Suprapubic skin (tissue), 4 donors: Measurements from ENCODE around the gene C19orf38. TPM values are rescaled to one million over a fixed set of nuclear protein-coding genes. Genes with fewer than 3 reads are reported as not detected.
"Not testable (repeated sequence)": the region's sequence is repeated elsewhere in the genome, so short reads cannot be mapped to it uniquely, and the experiment has no call there.

Source experiments
- DNase-seq, 2 donors: peaks; one replicate each; pipeline ENCODE4 v3.0.0-alpha.2; 2019; ENCODE audit warnings: low spot score in 2 of 2
- H3K27ac ChIP-seq: fragments of 200-600 bp; sonication (generic); one replicate; pipeline ENCODE4 v1.5.1; 2019
- H3K27me3 ChIP-seq: fragments of 200-600 bp; sonication (generic); one replicate; pipeline ENCODE4 v1.5.1; 2019
- H3K36me3 ChIP-seq: fragments of 200-600 bp; sonication (generic); one replicate; pipeline ENCODE4 v1.5.1; 2019
- H3K4me1 ChIP-seq: fragments of 200-600 bp; sonication (generic); one replicate; pipeline ENCODE4 v1.5.1; 2019
- H3K4me3 ChIP-seq: fragments of 200-600 bp; sonication (generic); one replicate; pipeline ENCODE4 v1.5.1; 2019; ENCODE audit warnings: mild to moderate bottlenecking
- H3K9me3 ChIP-seq: fragments of 200-600 bp; sonication (generic); one replicate; pipeline ENCODE4 v1.5.1; 2019
- CTCF ChIP-seq, 2 donors: fragments of 200-600 bp in 1 of 2; fragments of 450-650 bp in 1 of 2; sonication (generic) in 1 of 2; IDR thresholded peaks; one replicate each; pipeline ENCODE4 v1.5.1; 2016 to 2019; ENCODE audit warnings: antibody characterized with exemption in 2 of 2, mild to moderate bottlenecking in 1 of 2, moderate library complexity in 1 of 2
- EP300 ChIP-seq: sonication (generic); formaldehyde crosslinking; IDR thresholded peaks from one replicate; pipeline ENCODE4 v1.6.1; 2017; ENCODE audit warnings: antibody characterized with exemption
- POLR2A ChIP-seq, 2 donors: fragments of 450-650 bp; IDR thresholded peaks; one replicate each; pipeline ENCODE4 v1.6.1; 2017; ENCODE audit warnings: antibody characterized with exemption in 2 of 2, mild to moderate bottlenecking in 2 of 2, moderate library complexity in 2 of 2
- POLR2AphosphoS5 ChIP-seq, 3 donors: sonication (generic); formaldehyde crosslinking; IDR thresholded peaks; one replicate each; pipeline ENCODE4 v1.6.1; 2017; ENCODE audit warnings: antibody characterized with exemption in 3 of 3
- WGBS: methylation state at CpG from one replicate; pipeline ENCODE4 v1.1.5; 2018; 5-methylcytosine and 5-hydroxymethylcytosine counted together
- total RNA-seq, 4 donors: library from RNA; depleted of rRNA; stranded (reverse); fragments of >200 nt; gene quantifications; one replicate each; pipeline ENCODE4 v1.1.0, GENCODE V29; 2016

The C19orf38 gene
- total RNA-seq, 4 donors from 2014 or later = 1.7 TPM; not detected in 3

- peak; percentile 87 to 90 for DNase-seq
- H3K27me3 ChIP-seq = no peaks in the 10 kb centered on the region
- peak in 1 of 3 donors; percentile 68 for TF ChIP-seq POLR2AphosphoS5 (IDR thresholded peaks at IDR 0.05)
- TF ChIP-seq EP300 = no peak
- no peak for TF ChIP-seq POLR2A (IDR thresholded peaks at IDR 0.05)
- peak overlapping the region; percentile 81 for H3K4me3 ChIP-seq
- peaks cover 23% of the 10 kb centered on the region for H3K36me3 ChIP-seq
- 35% methylated on average over 37 of the region's 38 CpGs for WGBS
- H3K9me3 ChIP-seq = no peaks in the 10 kb centered on the region
- peaks cover 17% of the 10 kb centered on the region for H3K4me1 ChIP-seq
- H3K27ac ChIP-seq = peak overlapping the region; percentile 99
These were observed 11.5 kb upstream of the C19orf38 start for GRCh38 chr19:10836479-10837330.

- not testable (repeated sequence) for H3K9me3 ChIP-seq, H3K27ac ChIP-seq, H3K4me3 ChIP-seq, H3K27me3 ChIP-seq, DNase-seq
- peaks cover 17% of the 10 kb centered on the region for H3K4me1 ChIP-seq
- H3K36me3 ChIP-seq = peaks cover 13% of the 10 kb centered on the region
- 95% methylated on average over 7 of the region's 7 CpGs for WGBS
These were observed 10.6 kb upstream of the C19orf38 start for GRCh38 chr19:10837649-10838048.

- H3K9me3 ChIP-seq = no peaks in the 10 kb centered on the region
- H3K27ac ChIP-seq = no peak overlapping the region
- no peak for DNase-seq
- peaks cover 6% of the 10 kb centered on the region for H3K36me3 ChIP-seq
- no peak overlapping the region for H3K4me3 ChIP-seq
- 88% methylated on average over 11 of the region's 11 CpGs for WGBS
- H3K4me1 ChIP-seq = peaks cover 17% of the 10 kb centered on the region
- H3K27me3 ChIP-seq = no peaks in the 10 kb centered on the region
- no peak for TF ChIP-seq POLR2A (IDR thresholded peaks at IDR 0.05)
- no peak for TF ChIP-seq CTCF (IDR thresholded peaks at IDR 0.05)
- TF ChIP-seq EP300 = no peak
- TF ChIP-seq POLR2AphosphoS5 (IDR thresholded peaks at IDR 0.05) = no peak
These were observed 9.8 kb upstream of the C19orf38 start for GRCh38 chr19:10838377-10838776.

GRCh38 chr19:10839114-10840050, 8.8 kb upstream of the C19orf38 start:
- Histone ChIP-seq H3K4me1 (peaks cover 17% of the 10 kb centered on the region), H3K36me3 (no peaks in the 10 kb centered on the region), H3K9me3 (no peaks in the 10 kb centered on the region), H3K4me3 (no peak overlapping the region), H3K27me3 (no peaks in the 10 kb centered on the region), H3K27ac (no peak overlapping the region)
- 88% methylated on average over 10 of the region's 10 CpGs for WGBS
- no peak for DNase-seq
- TF ChIP-seq POLR2A (IDR thresholded peaks at IDR 0.05) = no peak
- TF ChIP-seq CTCF (IDR thresholded peaks at IDR 0.05) = no peak
- no peak for TF ChIP-seq EP300
- TF ChIP-seq POLR2AphosphoS5 (IDR thresholded peaks at IDR 0.05) = no peak

- Histone ChIP-seq H3K4me3 (no peak overlapping the region), H3K4me1 (no peaks in the 10 kb centered on the region), H3K27ac (no peak overlapping the region), H3K27me3 (no peaks in the 10 kb centered on the region), H3K9me3 (no peaks in the 10 kb centered on the region), H3K36me3 (no peaks in the 10 kb centered on the region)
- no peak for DNase-seq
- no peak for TF ChIP-seq EP300
- no peak for TF ChIP-seq POLR2A (IDR thresholded peaks at IDR 0.05)
- TF ChIP-seq CTCF (IDR thresholded peaks at IDR 0.05) = no peak
- TF ChIP-seq POLR2AphosphoS5 (IDR thresholded peaks at IDR 0.05) = no peak
- WGBS = 89% methylated on average over 7 of the region's 7 CpGs
These were observed 5.4 kb upstream of the C19orf38 start for GRCh38 chr19:10842788-10843187.
